IMR-90 (cell line): ENCODE measurements around the gene TMEM235. TPM values are rescaled to one million over a fixed set of nuclear protein-coding genes. Genes with fewer than 3 reads are reported as not detected.

ENCODE experiments used
- microRNA-seq, 2 experiments: library from miRNA; stranded (forward) in 1 of 2; unstranded in 1 of 2; fragments of 10-50 nt in 1 of 2; fragments of <30 nt in 1 of 2; gene quantifications in 1 of 2; microRNA quantifications in 1 of 2; one replicate each; pipeline versions ENCODE3 to v1.1.0; 2013 to 2020; ENCODE audit not compliant: insufficient read depth in 1 of 2, insufficient read length in 1 of 2, unreplicated experiment in 1 of 2
- polyA plus RNA-seq, 3 experiments: library from polyadenylated mRNA; depleted of rRNA; stranded (reverse); fragments of >200 nt; gene quantifications; 2 replicates each; pipeline ENCODE4 v1.2.3, GENCODE V29; 2012; ENCODE audit warnings: low replicate concordance in 1 of 3
- small RNA-seq, 5 experiments: library from RNA; depleted of rRNA; stranded (forward); fragments of <200 nt; gene quantifications; one replicate each; pipeline ENCODE3, GENCODE V24; 2012
- total RNA-seq: library from RNA; depleted of rRNA; stranded (reverse); fragments of >200 nt; gene quantifications from 2 replicates; pipeline ENCODE4 v1.2.3, GENCODE V29; 2012; rRNA removed

The TMEM235 gene
- total and polyA plus RNA-seq, 2 of the 4 experiments (the other 2 are of a cell fraction): not detected

Small RNAs within 50 kb of the gene (microRNA-seq; reads per million reads assigned to microRNA genes)
- not detected for gene AC087645.1 (ENCODE audit: insufficient read depth, insufficient read length)

Small RNAs within 50 kb of the gene (small RNA-seq; reads per million reads assigned to genes)
- gene AC087645.1: 0 reads per million in 5 experiments

Other genes with a start within 250 kb of the TMEM235 start
- 0.28 TPM in 1 of 2 replicates, not detected in the other for gene TMC6, start 102.9 kb upstream of the TMEM235 start, total RNA-seq
- 0.19 and 0.32 TPM in 2 replicates for gene TMC6, start 102.9 kb upstream of the TMEM235 start, polyA plus RNA-seq (2012; rRNA removed)
- gene TMC8, start 100.9 kb upstream of the TMEM235 start, total RNA-seq: not detected in 2 replicates
- not detected in 2 replicates for gene TMC8, start 100.9 kb upstream of the TMEM235 start, polyA plus RNA-seq (2012; rRNA removed)
- gene C17orf99, start 85.2 kb upstream of the TMEM235 start, total RNA-seq: not detected in 2 replicates
- not detected in 2 replicates for gene C17orf99, start 85.2 kb upstream of the TMEM235 start, polyA plus RNA-seq (2012; rRNA removed)
- gene SYNGR2, start 63.0 kb upstream of the TMEM235 start, total RNA-seq: 11.1 and 14.7 TPM in 2 replicates
- gene SYNGR2, start 63.0 kb upstream of the TMEM235 start, polyA plus RNA-seq (2012; rRNA removed): 63.1 and 77.3 TPM in 2 replicates
- 109 and 219 TPM in 2 replicates for gene TK1, start 44.6 kb upstream of the TMEM235 start, total RNA-seq
- 150 and 181 TPM in 2 replicates for gene TK1, start 44.6 kb upstream of the TMEM235 start, polyA plus RNA-seq (2012; rRNA removed)
- gene AFMID, start 44.3 kb upstream of the TMEM235 start, total RNA-seq: 45.5 and 65.1 TPM in 2 replicates
- gene AFMID, start 44.3 kb upstream of the TMEM235 start, polyA plus RNA-seq (2012; rRNA removed): 29.9 and 41.0 TPM in 2 replicates
- gene BIRC5, start 17.4 kb upstream of the TMEM235 start, total RNA-seq: 52.7 and 53.6 TPM in 2 replicates
- 16.6 and 19.5 TPM in 2 replicates for gene BIRC5, start 17.4 kb upstream of the TMEM235 start, polyA plus RNA-seq (2012; rRNA removed)
- 19.7 and 19.9 TPM in 2 replicates for gene SOCS3, start 128.4 kb downstream of the TMEM235 start, total RNA-seq
- 18.3 and 19.2 TPM in 2 replicates for gene SOCS3, start 128.4 kb downstream of the TMEM235 start, polyA plus RNA-seq (2012; rRNA removed)
- 14.4 and 18.5 TPM in 2 replicates for gene PGS1, start 147.0 kb downstream of the TMEM235 start, total RNA-seq
- gene PGS1, start 147.0 kb downstream of the TMEM235 start, polyA plus RNA-seq (2012; rRNA removed): 35.5 and 43.2 TPM in 2 replicates